GM12892 (cell line): ENCODE data around the gene ABAT.

ENCODE experiments used
- POLR2A ChIP-seq: IDR thresholded peaks from 2 replicates; pipeline ENCODE4 v1.6.1; 2011; ENCODE audit warnings: low read depth, low read length, control low read depth
- POLR2AphosphoS5 ChIP-seq: IDR thresholded peaks from 2 replicates; pipeline ENCODE4 v1.6.1; 2011; ENCODE audit warnings: low read depth, low read length, control low read depth

GRCh38 chr16:8641671-8642070 is 32.7 kb upstream of the ABAT start:
- TF ChIP-seq POLR2A (no peak), POLR2AphosphoS5 (no peak)
